Stimulated activated CD4-positive, alpha-beta T cell treated with anti-CD3 and anti-CD28 coated beads, TNF-alpha, amount 100 ng/mL, for 48 hours (primary cell): ENCODE measurements around the gene MAML3.

Source experiments
- DNase-seq, 3 donors: peaks; one replicate each; pipeline ENCODE4 v3.0.0-alpha.2; 2020; ENCODE audit warnings: low read depth in 3 of 3

The MAML3 gene

GRCh38 chr4:140100771-140101170 lies 53.2 kb downstream of the MAML3 start:
- DNase-seq = no peak

- DNase-seq = no peak
Measured at GRCh38 chr4:140099983-140100382, 54.0 kb downstream of the MAML3 start.

GRCh38 chr4:140098455-140099160 lies 55.4 kb downstream of the MAML3 start:
- DNase-seq = no peak

GRCh38 chr4:140097572-140097971 lies 56.4 kb downstream of the MAML3 start:
- no peak for DNase-seq

- no peak for DNase-seq
Measured at GRCh38 chr4:140096921-140097320, 57.1 kb downstream of the MAML3 start.

GRCh38 chr4:140096483-140096861 lies 57.5 kb downstream of the MAML3 start:
- DNase-seq = no peak

- peak; percentile 47 to 69 (median 54) for DNase-seq
Measured at GRCh38 chr4:140095694-140096482, 58.1 kb downstream of the MAML3 start.

- peak in 2 of 3 donors; percentile 56 to 57 for DNase-seq
Measured at GRCh38 chr4:140094438-140095420, 59.3 kb downstream of the MAML3 start.

- no peak for DNase-seq
Measured at GRCh38 chr4:140092094-140092851, 61.7 kb downstream of the MAML3 start.

- no peak for DNase-seq
Measured at GRCh38 chr4:140091305-140091704, 62.7 kb downstream of the MAML3 start.

GRCh38 chr4:140090215-140090731 lies 63.7 kb downstream of the MAML3 start:
- no peak for DNase-seq

- no peak for DNase-seq
Measured at GRCh38 chr4:140089216-140089615, 64.8 kb downstream of the MAML3 start.

- DNase-seq = no peak
Measured at GRCh38 chr4:140088323-140088967, 65.5 kb downstream of the MAML3 start.

GRCh38 chr4:140085881-140086280 lies 68.1 kb downstream of the MAML3 start:
- DNase-seq = no peak

GRCh38 chr4:140085062-140085622 lies 68.8 kb downstream of the MAML3 start:
- DNase-seq = no peak

- no peak for DNase-seq
Measured at GRCh38 chr4:140084385-140084784, 69.6 kb downstream of the MAML3 start.

- DNase-seq = no peak
Measured at GRCh38 chr4:140082391-140082755, 71.6 kb downstream of the MAML3 start.

GRCh38 chr4:140081641-140082390 lies 72.2 kb downstream of the MAML3 start:
- DNase-seq = no peak

GRCh38 chr4:140080883-140081282 lies 73.1 kb downstream of the MAML3 start:
- no peak for DNase-seq

- DNase-seq = no peak
Measured at GRCh38 chr4:140078366-140078765, 75.6 kb downstream of the MAML3 start.
